RWPE1 (cell line): ENCODE measurements around the gene SNTG2.

ENCODE experiments used
- CTCF ChIA-PET: fragments of 350-600 bp; sonication (Branson Sonifier 250); formaldehyde crosslinking; extraction: SDS; loops from one replicate; lab custom pipeline; 2021; lab: Yijun Ruan, JAX
- POLR2A ChIA-PET: fragments of 400-600 bp; formaldehyde crosslinking; extraction: SDS; loops from one replicate; lab custom pipeline; 2020; ENCODE audit warnings: antibody characterized with exemption; ENCODE audit not compliant: low non-redundant PET; lab: Yijun Ruan, JAX
- DNase-seq: peaks from one replicate; pipeline ENCODE4 v3.0.0; 2012; ENCODE audit warnings: low spot score
- H3K27ac ChIP-seq: fragments of 450-650 bp; 2 replicates; pipeline ENCODE4 v1.5.1; 2017
- CTCF ChIP-seq: fragments of 450-650 bp; conservative IDR thresholded peaks from 2 replicates; pipeline ENCODE4 v1.5.1; 2017; ENCODE audit warnings: low read depth, mild to moderate bottlenecking

Gene SNTG2

GRCh38 chr2:989781-990467 lies 39.3 kb downstream of the SNTG2 start:
- ChIA-PET POLR2A (no interaction called here), CTCF (no interaction called here)
- no peak for TF ChIP-seq CTCF
- DNase-seq = no peak
- no peak overlapping the region for H3K27ac ChIP-seq

- ChIA-PET POLR2A (no interaction called here), CTCF (interaction anchor here (0.6 kb wide), 1 partner anchor 85 kb away, joined by 4 read pairs; no protein-coding TSS in a partner anchor)
- TF ChIP-seq CTCF = no peak
- H3K27ac ChIP-seq = no peak overlapping the region
- no peak for DNase-seq
Observed at GRCh38 chr2:990970-991369, 40.3 kb downstream of the SNTG2 start.

GRCh38 chr2:1002350-1002749 lies 51.7 kb downstream of the SNTG2 start:
- H3K27ac ChIP-seq = no peak overlapping the region
- no peak for TF ChIP-seq CTCF
- ChIA-PET POLR2A (no interaction called here), CTCF (no interaction called here)
- no peak for DNase-seq

GRCh38 chr2:1004398-1004797 lies 53.7 kb downstream of the SNTG2 start:
- ChIA-PET CTCF (no interaction called here), POLR2A (no interaction called here)
- H3K27ac ChIP-seq = no peak overlapping the region
- TF ChIP-seq CTCF = no peak
- no peak for DNase-seq

- no peak for TF ChIP-seq CTCF
- CTCF ChIA-PET = no interaction called here
- DNase-seq = no peak
- POLR2A ChIA-PET = no interaction called here
- no peak overlapping the region for H3K27ac ChIP-seq
Observed at GRCh38 chr2:1010415-1010930, 59.8 kb downstream of the SNTG2 start.

GRCh38 chr2:1011006-1011405 lies 60.4 kb downstream of the SNTG2 start:
- TF ChIP-seq CTCF = no peak
- ChIA-PET CTCF (no interaction called here), POLR2A (no interaction called here)
- no peak overlapping the region for H3K27ac ChIP-seq
- no peak for DNase-seq
